GM19455 (cell line): Measurements from ENCODE around the gene STAM.
A peak's percentile ranks its signal among the peaks of the same experiment; 100 is the strongest.
"Not testable (repeated sequence)": the region's sequence is repeated elsewhere in the genome, so short reads cannot be mapped to it uniquely, and the experiment has no call there.

Experiments used
- ATAC-seq: cut with Tn5 transposase; IDR thresholded peaks from one replicate; pipeline ENCODE4 v1.9.1; 2021; ENCODE audit not compliant: unreplicated experiment

The STAM gene

DNA sequence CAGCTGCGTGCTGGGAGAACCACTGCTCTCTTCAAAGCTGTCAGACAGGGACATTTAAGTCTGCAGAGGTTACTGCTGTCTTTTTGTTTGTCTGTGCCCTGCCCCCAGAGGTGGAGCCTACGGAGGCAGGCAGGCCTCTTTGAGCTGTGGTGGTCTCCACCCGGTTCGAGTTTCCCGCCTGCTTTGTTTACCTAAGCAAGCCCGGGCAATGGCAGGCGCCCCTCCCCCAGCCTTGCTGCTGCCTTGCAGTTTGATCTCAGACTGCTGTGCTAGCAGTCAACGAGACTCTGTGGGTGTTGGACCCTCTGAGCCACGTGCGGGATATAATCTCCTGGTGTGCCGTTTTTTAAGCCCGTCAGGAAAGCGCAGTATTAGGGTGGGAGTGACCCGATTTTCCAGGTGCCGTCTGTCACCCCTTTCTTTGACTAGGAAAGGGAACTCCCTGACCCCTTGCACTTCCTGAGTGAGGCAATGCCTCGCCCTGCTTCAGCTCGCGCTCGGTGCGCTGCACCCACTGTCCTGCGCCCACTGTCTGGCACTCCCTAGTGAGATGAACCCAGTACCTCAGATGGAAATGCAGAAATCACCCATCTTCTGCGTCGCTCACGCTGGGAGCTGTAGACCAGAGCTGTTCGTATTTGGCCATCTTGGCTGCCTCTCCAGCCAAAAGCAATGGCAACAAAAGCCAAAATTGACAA, 78.5 kb downstream of the STAM start:
- ATAC-seq: not testable (repeated sequence)

DNA sequence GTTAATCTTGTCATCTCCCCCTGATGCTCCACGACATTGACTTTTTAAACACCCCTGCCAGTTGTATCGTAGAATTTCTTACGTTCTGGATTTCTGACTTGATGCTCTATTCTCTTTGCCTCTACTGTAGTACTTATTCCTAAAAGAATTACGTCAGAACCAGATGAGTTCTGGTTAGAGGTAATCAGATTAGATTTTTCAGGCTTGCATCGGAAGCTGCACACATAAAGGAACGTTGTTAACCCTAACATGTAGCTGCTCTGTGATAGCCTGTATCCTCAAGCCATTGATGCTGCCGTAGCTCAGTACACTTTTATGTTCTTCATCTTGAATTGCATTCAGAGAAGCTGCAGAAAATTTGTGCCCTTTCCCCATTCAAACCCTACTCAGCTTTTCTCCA, 81.8 kb downstream of the STAM start:
- ATAC-seq: no peak

DNA sequence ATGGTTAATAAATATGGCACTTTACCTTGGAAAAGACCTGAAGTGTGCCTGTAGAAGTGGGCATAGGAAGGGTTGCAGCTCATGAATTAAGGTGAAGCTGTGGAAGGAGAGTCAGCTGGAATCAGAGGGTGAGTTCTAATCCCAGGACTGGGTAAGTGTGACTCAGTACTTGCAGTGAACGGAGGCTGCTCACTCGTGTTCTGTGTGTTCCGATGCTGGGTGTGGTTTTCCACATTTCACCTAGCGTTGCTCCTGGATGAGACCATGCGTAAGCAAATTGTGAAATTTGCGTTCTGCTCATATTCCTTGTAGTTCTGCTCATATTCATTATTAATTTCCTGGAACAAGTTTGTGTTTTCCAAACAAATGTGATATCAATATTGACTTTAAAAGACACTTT, 85.7 kb downstream of the STAM start:
- no peak for ATAC-seq

DNA sequence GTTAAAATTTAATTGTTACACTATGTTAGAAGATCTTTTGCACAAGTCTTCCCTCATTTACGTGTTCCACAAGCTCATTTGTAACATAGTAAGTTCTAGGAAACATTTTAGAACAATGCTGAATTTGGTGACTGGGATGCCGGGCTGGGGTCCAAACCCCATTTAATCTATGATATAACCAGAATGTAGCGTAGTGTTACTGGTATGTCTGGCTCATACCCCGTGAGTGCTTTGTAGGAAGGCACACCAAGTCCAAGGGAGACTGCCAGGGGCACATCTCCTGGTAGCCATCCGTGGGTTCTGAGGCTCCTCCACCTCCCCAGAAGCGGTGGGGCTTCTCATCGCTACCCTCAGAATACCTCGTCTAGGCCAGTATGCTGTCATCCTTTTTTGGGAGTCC, 86.7 kb downstream of the STAM start:
- no peak for ATAC-seq

DNA sequence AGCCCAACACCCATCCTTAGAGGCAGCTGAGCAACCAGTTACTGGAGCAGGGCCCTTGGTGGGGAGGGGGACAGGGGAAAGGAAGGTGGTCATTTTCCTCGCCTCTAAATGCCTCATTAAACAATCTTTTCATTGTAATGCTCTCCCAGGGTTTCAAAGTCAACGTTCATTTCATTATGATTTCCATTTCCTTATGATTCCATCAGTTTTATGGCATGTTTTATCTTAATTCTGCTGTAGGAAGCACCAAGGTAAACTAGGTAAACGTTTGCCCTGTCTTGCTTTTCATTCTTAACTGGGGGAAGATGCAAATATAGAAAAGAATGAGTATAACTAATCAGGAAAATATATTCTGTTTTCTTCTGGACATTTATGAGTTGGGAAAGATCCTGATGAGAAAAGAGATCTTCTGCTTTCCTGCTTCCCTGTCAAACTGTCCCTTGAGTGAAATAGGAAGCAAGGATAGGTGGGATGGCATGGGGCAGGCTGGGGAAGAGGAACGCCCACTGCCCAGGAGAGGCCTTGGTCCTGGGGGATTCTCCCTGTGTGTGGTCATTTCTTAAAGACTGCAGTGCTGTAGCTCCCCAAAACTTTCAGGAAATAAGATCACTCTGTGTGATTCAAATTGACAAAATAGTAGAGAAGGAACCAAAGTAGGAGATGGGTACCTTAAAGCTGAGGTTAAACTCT, 87.5 kb downstream of the STAM start:
- no peak for ATAC-seq

DNA sequence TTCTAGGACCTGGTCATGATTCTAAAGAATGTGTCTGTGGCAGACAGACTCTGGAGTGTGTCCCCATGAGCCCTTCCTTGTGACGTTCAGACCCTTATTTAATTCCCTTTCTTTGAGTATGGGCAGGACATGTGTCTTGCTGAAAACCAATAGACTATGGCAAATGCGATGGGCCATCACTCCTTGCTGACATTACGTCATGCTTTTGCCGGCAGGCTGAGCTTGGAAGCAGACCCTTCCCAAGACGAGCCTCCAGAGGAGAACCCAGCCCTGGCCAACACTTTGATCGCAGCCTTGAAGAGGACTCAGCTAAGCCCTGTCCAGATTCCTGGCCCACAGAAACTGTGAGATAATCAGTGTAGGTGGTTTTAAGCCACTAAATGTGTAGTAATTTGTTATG, 89.7 kb downstream of the STAM start:
- ATAC-seq: no peak

DNA sequence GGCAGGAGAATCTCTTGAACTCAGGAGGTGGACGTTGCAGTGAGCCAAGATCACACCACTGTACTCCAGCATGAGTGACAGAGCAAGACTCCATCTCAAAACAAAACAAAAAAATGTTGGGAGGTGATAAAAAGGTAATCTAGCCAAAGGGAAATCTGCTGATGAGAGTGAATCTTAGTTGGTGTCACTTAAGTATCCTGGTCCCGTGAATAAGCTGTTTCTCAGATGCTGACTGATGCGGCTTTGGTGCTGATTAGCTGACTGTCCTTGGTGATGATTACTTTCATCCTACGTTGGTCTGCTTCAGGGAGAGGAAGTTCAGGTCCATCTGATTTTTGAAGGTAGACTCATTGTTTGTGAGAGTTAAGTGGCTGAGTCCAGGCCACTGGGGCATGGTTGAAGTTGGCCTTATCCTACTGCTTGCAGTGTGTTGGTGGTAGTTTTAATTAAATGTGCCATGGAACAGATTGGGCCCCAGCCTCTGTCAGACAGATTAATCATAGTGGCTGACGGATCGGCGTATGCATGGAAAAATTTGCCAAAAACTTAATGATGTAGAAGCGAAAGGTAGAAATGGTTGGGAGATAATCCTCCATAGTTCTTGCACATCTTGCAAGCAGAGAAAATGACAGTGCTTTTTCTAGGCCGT, 90.6 kb downstream of the STAM start:
- ATAC-seq: no peak

DNA sequence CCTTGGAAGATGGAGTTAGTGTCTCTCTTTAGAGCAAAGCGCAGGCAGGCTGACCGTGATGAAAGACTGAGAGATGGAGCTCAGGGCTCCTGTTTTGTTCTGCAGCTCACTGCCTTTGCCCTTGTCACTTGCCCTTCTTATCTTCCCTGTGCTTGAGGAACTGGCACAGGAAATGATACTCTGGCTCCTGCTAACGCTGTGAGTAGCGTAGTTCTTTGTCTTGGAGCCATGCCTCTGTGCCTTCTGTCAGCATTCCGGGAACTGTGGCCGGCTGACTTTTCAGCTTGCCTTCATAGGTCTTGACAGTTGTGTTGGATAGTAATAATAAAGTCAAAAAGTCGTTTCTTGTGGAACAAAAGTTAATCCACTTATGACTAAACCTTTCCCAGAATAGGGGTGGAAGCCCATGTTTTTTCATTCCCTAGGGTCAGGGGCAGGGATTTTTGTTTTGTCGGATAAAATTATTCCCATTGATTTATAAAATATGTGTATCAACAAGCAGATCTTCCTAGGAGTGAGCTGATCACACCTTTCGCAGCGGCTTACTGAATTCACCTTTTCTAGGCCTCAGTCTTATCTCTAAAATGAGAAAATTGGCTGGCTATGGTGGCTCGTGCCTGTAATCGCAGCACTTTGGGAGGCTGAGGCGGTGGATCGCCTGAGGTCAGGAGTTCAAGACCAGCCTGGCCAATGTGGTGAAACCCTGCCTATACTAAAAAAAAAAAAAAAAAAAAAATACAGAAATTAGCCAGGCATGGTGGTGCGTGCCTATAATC, 91.4 kb downstream of the STAM start:
- ATAC-seq: no peak

DNA sequence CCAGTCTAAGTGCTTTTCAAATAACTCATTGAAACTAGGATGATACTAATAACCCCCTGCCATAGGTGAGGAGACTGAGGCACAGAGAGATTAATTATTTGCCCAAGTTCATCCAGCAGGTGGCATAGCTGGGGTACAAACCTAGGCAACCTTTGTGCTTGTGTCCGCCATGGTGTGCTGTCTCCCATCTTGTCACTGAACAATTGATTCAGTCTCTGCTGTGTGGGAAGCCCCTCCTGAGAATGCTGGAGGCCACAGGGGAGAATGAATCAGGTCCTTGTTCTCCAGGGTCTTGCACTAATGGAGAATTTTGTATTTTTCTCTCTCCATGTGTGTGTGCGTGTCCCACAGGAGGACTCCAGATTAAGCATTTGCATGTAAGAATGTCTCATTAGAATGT, 92.3 kb downstream of the STAM start:
- no peak for ATAC-seq

DNA sequence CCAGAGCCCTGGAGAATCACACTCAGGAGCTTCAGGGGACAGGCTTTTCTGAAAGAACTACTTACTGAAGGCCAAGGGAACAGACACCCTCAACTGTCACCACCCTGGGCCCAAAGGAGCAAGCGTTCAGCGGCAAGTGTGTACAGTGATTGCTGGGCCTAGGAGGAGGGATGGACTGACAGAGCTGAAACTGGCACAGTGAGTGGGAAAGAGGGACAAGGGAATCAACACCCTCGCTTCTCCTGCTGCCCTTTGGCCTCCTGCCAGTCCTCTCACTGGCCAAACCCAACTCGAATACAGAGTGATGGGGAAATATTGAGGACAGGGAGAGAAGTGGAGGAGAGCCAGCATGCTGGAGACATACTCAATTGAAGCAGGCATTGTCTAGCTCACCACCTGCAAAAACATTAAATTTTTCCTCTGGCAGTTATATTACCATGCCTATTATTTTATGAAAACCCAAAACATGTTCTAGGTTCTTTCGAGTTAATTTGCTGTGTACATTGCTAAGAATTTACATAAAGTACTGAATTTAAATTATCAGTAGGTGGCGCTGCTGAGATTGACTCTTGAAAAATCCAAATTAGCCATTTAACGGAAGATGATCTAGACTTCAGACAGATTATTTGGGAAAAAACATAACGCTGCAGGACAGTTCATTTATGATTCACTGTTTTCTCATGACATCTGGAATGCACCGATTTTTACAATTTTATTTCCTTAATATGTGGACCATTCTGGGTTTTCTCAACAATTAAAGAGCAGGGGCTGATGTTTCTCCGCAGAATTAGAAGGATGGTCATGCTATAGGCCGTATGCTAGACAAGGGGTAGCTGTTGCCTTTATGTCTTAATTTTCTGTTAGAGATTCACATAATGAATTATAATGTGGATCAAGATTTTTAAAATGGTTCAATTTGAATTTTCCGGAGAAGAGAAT, 93.3 kb downstream of the STAM start:
- no peak for ATAC-seq

DNA sequence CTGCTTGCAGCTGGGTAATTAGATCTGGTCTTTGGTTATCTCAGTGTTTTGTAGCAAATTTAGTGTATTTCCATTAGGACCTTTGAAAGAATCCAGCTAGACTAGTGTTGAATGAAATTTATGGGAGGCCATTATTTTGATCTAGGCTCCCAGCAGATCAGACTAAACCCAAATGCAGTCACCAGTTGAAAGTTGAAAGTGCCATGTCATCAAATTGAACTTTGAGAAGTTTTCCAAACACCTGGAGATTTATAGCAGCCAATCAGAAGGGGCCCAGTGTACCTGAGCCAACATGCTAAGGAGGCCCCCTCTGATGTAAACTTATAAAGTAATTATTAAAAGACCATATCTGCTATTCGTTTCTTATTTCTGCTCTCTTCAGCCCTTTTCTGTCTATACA, 96.7 kb downstream of the STAM start:
- no peak for ATAC-seq

DNA sequence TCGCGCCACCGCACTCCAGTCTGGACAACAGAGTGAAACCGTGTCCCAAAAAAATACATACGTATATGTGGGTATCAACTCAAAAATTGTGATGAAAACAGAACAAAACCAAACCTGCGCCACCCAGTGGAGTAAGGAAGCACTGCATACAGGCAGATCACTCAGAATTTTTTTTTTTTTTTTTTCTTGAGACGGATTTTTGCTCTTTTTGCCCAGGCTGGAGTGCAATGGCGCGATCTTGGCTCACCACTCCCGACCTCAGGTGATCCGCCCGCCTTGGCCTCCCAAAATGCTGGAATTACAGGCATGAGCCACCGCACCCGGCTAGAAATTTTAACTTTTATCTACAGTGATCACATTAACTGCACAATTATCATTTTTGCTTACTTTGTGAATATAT, 99.0 kb downstream of the STAM start:
- no peak for ATAC-seq

DNA sequence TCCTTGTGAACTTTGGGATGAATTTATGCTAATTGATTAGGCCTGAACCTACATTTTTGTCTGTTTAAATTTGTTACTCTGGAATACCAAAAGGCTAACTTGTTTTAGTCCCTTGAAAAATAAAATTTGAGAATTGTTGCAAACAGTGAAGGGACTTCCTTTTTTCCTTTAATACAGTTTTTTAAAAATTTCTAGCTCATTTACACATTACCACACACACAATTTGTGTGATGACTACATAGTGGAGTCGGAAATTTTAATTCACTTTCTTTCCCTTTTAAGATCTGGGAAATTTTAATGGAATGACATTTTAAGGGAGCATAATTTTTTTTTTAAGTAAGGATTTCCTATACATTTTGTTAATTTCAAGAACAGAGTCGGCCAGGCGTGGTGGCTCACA, 99.5 kb downstream of the STAM start:
- ATAC-seq: no peak

DNA sequence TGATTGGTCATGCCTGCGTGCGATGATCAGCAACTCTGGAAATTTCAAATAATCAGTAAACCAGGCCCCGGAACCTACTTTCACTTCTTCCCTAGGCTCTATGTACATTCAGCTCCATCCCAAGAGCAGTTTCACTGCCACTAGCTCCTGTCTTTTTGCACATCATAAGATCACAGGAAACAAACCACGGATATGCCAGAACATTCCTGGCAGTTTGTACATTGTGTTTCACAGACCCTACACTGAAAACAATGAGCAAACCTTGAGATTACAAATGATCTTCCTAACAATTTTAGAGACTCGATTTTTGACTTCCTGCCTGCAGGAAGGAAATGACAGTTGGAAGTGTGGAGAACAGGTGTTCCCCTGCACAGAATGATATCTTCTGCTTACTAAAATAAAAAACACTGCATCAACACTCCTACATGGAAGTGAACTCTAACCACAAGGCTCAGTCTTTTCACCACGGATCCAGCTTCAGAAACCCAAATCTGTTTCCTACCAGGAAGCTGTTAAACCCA, 100.5 kb downstream of the STAM start:
- ATAC-seq: no peak

DNA sequence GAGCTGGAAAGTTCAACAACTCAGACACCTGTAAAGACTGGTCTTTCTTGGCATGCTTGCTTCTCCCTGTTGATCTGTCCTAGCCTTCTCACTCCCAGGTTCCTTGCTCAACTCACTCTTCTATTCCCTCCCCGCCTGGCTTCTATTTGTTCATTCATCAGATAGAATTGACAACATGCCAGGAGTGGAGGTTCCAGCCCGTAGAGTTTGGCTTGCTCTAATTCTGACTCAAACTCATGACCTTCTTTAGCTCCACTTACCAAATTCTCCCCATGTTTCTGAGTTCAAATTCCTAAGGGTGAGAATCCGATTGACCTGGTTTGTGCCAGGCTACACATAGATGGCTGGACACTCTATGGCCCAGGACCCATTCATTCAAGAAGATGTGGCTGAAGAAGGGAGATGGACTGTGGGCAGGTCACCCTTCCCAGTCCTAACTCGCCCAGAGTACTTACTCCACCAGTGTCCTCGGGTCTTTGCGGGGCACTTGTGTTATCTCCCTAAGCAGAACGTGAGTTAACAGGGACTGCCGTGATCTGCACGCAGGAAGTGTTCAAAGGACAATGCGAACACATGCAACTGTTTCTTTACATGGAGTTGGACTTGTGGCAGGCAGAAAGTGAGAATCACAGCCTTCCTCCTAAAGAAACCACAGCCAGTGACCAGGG, 104.1 kb downstream of the STAM start:
- ATAC-seq: no peak

DNA sequence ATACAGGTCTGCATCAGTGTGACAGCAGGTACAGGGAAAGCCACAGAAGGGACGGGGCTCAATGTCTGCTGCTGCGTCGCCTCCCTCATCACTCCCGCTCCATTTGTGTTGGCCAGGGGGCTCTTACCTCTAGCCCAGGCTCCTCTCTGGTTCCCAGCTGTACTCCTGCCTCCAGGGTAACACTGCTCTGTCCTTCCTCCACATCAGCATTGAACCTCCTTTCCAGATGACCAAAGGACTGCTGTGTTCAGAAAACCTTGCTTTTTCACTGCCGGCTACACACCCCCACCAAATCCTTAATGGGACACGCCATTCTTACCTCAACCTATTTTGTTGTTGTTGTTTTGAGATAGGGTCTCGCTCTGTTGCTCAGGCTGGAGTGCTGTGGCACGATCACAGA, 105.9 kb downstream of the STAM start:
- no peak for ATAC-seq

DNA sequence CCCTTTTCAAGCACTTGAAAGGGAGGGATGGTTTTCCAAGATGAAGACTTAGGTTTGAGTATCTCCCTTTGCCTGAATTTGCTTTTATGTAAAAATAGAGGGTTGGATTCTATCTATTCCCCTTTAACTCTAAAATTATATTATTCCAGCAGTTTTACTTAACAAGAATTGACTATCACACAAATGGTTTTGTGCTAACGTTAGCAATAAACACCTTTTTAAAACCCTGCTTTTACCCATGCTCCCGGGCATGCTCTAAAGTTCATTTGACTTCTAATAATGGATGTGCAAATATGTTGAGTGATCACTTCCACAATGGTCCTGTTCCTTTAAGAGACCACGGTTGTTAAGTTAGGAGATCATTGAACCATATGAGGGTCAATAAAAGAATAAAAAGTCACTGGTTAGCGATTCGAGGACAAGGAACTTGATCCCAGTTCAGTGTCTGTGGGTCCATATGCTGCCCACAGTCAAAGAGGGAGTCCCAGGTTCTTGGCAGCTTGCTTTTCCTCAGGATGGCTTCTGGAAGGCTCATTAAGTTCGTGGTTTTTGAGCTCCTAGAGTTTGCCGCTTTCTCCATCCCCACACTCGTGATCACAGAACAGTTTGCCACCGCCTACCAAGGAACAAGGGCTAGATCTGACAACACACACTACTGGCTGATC, 108.0 kb downstream of the STAM start, which contains the start of gene TMEM236:
Gene TMEM236, plus strand, starts transcription at position 421 of the 665 bp plus-strand sequence. Its CDS starts 95 bp downstream, at position 516.
- ATAC-seq: no peak

DNA sequence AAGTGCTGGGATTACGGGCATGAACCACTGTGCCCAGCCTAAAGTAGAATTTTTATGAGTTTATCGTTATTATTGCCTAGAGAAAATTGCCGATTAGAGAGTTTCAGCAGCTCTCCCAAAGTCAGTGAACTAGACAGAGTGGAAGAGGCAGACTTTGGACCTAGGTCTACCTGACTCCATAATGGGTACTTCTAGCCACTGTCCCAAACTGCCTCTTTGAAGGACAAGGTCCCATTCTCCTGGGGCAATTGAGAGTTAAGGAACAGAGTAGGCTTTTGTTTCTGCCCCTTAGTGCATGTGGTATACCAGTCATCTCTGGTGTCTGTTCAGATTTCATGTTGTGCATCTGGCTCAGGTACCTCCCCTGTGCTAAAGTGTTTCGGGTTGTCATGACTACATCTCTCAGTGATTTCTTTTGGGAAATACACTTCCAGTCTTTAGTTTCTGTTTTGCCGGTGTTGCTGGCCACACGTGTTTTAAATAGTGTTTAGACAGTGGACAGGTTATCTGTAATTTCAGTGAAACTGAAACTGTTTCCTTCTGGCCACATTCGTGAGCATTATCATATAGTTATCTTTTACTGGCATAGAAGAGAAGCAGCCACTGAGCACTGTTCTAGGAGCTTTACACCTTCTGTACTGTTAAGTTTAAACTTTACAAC, 112.7 kb downstream of the STAM start:
- ATAC-seq: peak; percentile 83

DNA sequence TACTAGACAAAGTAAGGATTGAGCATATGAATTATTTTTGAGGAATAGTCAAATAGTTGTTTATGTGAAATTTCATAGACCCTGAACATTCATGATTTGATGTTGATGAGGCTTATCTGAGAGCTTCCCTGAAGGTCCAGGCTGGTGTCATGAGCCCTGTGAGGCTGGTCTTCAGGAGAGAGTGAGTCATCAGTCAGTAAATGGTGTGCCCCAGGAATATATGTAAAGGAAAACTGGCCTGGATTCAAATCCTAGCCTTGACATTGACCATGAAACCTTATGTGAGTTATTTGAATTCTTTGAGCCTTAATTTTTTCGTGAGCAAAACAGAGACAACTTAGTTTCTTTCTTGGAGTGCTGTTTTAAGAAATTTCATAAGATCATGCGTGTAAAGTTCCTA, 114.2 kb downstream of the STAM start:
- ATAC-seq: no peak
